Neutrophil (primary cell): ENCODE data around the gene TTLL10.

Experiments
- H3K27ac ChIP-seq: fragments of 200-600 bp; sonication (generic); 2 replicates; pipeline ENCODE4 v1.5.1; 2016; ENCODE audit warnings: mild to moderate bottlenecking, moderate library complexity
- H3K27me3 ChIP-seq: fragments of 200-600 bp; sonication (generic); 2 replicates; pipeline ENCODE4 v1.6.0; 2016; ENCODE audit warnings: mild to moderate bottlenecking
- H3K36me3 ChIP-seq: fragments of 200-600 bp; sonication (generic); 2 replicates; pipeline ENCODE4 v1.5.1; 2017
- H3K4me1 ChIP-seq, 2 experiments: fragments of 200-600 bp in 1 of 2; sonication (generic) in 1 of 2; 1 replicate in 1 of 2; 2 replicates in 1 of 2; pipeline versions ENCODE4 v1.5.1 to v1.6.1; 2013 to 2016; ENCODE audit warnings: low read depth in 1 of 2, low read length in 1 of 2, mild to moderate bottlenecking in 1 of 2, moderate library complexity in 1 of 2; ENCODE audit not compliant: control insufficient read depth in 1 of 2, insufficient read depth in 1 of 2
- H3K4me3 ChIP-seq, 2 experiments: fragments of 200-600 bp in 1 of 2; sonication (generic) in 1 of 2; 1 replicate in 1 of 2; 2 replicates in 1 of 2; pipeline ENCODE4 v1.5.1; 2013 to 2016; ENCODE audit warnings: low read depth in 1 of 2, low read length in 1 of 2, mild to moderate bottlenecking in 1 of 2, moderate library complexity in 1 of 2
- H3K9me3 ChIP-seq: fragments of 200-600 bp; sonication (generic); 2 replicates; pipeline ENCODE4 v1.5.1; 2016
- TF ChIP-seq, protein P1 (sequence below): fragments of 200-600 bp; sonication (generic); IDR thresholded peaks from 2 replicates; pipeline ENCODE4 v1.5.1; 2016; ENCODE audit warnings: antibody characterized with exemption

TTLL10 gene

GRCh38 chr1:1181129-1181937, 7.7 kb downstream of the TTLL10 start:
- TF ChIP-seq, protein P1, sequence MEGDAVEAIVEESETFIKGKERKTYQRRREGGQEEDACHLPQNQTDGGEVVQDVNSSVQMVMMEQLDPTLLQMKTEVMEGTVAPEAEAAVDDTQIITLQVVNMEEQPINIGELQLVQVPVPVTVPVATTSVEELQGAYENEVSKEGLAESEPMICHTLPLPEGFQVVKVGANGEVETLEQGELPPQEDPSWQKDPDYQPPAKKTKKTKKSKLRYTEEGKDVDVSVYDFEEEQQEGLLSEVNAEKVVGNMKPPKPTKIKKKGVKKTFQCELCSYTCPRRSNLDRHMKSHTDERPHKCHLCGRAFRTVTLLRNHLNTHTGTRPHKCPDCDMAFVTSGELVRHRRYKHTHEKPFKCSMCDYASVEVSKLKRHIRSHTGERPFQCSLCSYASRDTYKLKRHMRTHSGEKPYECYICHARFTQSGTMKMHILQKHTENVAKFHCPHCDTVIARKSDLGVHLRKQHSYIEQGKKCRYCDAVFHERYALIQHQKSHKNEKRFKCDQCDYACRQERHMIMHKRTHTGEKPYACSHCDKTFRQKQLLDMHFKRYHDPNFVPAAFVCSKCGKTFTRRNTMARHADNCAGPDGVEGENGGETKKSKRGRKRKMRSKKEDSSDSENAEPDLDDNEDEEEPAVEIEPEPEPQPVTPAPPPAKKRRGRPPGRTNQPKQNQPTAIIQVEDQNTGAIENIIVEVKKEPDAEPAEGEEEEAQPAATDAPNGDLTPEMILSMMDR, result no peak
- no peaks in the 10 kb centered on the region for H3K36me3 ChIP-seq
- H3K27ac ChIP-seq, result no peak overlapping the region
- peaks cover 37% of the 10 kb centered on the region for H3K27me3 ChIP-seq
- H3K4me3 ChIP-seq, result no peak overlapping the region
- no peaks in the 10 kb centered on the region for H3K4me1 ChIP-seq
- no peaks in the 10 kb centered on the region for H3K9me3 ChIP-seq

DNA sequence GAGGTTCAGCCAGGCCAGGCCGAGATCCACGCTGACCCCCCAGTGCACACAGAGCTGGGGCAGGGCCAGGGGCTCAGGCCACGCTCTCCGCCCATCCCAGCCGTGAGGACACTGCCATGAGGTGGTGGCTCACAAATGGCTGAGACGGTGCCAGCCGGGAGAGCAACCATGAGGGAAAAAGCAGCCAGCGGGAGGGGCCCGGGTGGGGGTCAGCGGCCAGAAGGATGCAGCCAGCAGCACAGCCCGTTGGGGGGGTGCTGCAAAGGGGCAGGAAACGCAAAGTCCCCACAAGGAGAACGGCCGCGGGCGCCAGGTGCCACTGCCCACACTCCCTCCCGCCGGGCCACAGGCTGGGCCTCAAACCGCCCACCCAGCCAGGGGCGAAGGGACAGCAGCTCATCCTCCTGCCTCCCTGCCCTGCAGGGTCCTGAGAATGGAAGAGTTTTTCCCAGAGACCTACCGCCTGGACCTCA, 8.3 kb downstream of the TTLL10 start:
- Histone ChIP-seq H3K36me3 (no peaks in the 10 kb centered on the region), H3K4me3 (no peak overlapping the region), H3K27ac (no peak overlapping the region), H3K9me3 (no peaks in the 10 kb centered on the region), H3K4me1 (no peaks in the 10 kb centered on the region), H3K27me3 (peaks cover 30% of the 10 kb centered on the region)
- TF ChIP-seq, protein P1, result no peak

DNA sequence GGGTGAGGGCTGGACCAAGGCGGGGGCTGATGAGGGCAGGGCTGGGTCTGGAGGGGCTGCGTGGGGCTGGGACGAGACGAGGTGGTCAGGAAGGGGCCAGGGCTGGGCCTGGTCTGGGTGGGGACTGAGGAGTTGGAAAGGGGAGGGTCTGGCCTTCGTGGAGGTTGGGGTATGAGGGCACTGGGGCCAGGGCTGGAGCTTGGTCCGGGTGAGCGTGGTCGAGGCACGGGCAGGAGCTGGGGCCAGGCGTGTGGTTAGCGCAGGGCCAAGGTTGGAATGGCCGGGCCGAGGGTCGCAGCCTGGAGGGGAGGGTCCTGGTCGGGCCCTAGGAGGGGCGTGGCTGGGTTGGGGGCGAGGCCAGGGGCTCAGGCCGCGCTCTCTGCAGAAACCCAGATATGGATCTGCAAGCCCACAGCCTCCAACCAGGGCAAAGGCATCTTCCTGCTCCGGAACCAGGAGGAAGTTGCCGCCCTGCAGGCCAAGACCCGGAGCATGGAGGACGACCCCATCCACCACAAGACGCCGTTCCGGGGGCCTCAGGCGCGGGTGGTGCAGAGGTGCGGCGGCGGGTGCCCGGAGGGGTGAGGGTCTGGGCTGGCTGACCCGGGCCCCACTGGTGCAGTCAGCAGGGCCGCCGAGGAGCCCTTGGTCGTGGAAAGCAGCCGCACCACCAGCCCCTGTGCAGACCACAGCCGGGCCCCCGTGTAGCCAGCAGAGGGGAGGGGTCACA, 9.0 kb downstream of the TTLL10 start:
- Histone ChIP-seq H3K36me3 (no peaks in the 10 kb centered on the region), H3K27ac (no peak overlapping the region), H3K4me1 (no peaks in the 10 kb centered on the region), H3K4me3 (no peak overlapping the region), H3K27me3 (peaks cover 28% of the 10 kb centered on the region), H3K9me3 (no peaks in the 10 kb centered on the region)
- TF ChIP-seq, protein P1, result no peak

DNA sequence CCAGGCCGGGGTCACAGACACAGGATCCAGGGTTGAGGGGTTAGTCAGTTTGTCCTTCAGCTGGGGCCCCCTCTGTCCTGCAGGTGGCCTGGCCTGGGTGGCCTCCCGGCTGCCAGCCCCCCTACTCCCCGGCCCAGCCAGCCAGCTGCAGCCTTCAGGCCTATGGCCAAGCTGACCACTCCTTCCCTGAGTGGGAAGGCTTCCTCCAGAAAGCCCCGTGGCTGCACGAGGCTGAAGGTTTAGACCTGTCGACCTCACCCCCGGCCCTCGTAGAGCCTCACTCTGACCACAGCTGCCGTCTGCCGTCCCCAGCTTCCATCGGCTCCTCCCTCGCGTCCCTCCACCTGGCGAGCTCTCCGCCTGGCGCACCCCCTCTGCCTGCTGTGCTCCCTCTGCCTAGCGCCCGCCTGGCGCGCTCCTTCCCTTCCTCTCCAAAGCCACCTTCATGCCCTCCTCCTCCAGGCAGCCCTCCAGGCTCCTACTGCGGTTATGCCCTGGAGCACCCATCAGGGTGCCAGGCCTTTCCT, 9.6 kb downstream of the TTLL10 start:
- Histone ChIP-seq H3K4me1 (no peaks in the 10 kb centered on the region), H3K4me3 (no peak overlapping the region), H3K27ac (no peak overlapping the region), H3K9me3 (no peaks in the 10 kb centered on the region), H3K36me3 (no peaks in the 10 kb centered on the region), H3K27me3 (peaks cover 28% of the 10 kb centered on the region)
- TF ChIP-seq, protein P1, result no peak

DNA sequence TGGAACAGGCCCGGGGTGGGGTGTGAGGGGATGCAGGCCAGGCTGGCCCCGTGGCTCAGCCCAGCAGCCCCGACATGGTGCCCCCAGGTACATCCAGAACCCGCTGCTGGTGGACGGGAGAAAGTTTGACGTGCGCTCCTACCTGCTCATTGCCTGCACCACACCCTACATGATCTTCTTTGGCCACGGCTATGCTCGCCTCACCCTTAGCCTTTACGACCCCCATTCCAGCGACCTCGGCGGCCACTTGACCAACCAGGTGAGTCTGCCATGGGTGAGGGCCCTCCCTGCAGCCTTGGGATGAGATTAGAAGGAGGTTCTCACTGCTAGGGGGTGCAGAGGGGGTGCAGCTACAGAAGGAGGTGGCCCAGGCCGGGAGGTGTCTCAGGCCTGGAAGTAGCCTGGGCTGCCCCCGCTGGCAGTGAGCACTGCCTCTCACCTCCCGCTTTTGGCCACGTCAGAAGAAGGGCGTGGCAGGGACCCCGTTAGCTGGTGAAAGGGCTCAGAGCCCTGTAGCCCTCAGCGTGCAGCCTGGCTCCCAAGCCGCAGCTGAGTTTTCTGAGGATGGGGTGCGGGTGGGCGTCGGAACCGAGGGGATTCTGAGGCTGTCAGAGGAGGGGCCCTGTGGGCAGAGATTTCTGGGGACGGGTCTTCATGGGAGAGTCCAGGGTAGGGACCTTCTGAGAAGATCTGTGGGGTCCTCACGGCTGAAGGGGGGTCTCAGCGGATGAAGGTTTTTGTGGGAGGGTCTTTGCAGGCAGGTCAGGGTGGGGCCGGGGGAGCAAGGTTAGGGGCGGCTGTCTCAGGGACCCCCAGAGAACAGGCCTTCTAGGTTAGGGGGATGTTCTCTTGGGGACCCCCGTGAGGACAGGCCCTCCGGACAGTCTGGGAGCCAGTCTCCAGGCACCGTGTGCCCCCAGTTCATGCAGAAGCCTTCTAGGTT, 10.4 kb downstream of the TTLL10 start:
- no peak overlapping the region for H3K4me3 ChIP-seq
- no peak overlapping the region for H3K27ac ChIP-seq
- H3K36me3 ChIP-seq, result no peaks in the 10 kb centered on the region
- H3K27me3 ChIP-seq, result peaks cover 28% of the 10 kb centered on the region
- peaks cover 4% of the 10 kb centered on the region in 2 experiments for H3K4me1 ChIP-seq
- TF ChIP-seq, protein P1, result no peak
- no peaks in the 10 kb centered on the region for H3K9me3 ChIP-seq
